ENCODE results near the gene AP2S1. TPM values are rescaled to one million over a fixed set of nuclear protein-coding genes. Genes with fewer than 3 reads are reported as not detected.

The AP2S1 gene
- total and polyA plus RNA-seq, 4 donors: 73.0 to 191 (median 156) TPM

DNA sequence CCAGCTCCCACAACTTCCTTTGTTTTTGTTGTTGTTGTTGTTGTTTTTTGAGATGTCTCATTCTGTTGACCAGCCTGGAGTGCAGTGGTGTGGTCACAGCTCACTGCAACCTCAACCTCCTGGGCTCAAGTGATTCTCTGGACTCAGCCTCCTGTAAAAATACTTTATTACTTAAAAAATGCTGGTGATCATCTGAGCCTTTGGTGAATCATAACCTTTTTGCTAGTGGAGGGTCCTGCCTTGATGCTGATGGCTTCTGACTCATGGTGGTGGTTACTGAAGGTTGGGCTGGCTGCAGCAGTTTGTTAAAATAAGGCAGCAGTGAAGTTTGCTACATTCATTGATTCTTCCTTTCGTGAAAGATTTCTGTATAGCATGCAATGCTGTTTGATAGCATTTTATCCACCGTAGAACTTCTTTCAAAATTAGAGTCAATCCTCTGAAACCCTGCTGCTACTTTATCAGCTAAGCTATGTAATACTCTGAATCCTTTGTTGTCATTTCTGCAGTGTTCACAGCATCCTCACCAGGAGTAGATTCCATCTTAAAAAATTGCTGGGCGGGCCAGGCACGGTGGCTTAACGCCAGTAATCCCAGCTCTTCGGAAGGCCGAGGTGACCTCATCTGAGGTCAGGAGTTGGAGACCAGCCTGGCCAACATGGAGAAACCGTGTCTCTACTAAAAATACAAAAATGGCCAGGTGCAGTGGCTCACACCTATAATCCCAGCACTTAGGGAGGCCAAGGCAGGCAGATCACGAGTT lies 28.1 kb upstream of the AP2S1 start:
- no peak overlapping the region for H3K27ac ChIP-seq (ENCODE audit: low read depth in 1 of 2, low read length in 1 of 2)
- ATAC-seq (ENCODE audit: insufficient read depth, low FRiP score) (no peak), DNase-seq (no peak)
- no peaks in the 10 kb centered on the region for H3K27me3 ChIP-seq (ENCODE audit: control insufficient read depth in 3 of 3, insufficient read depth in 3 of 3, low read length in 2 of 3)
- H3K9me3 ChIP-seq (ENCODE audit: control insufficient read depth in 4 of 4, insufficient read depth in 3 of 4, low read length in 3 of 4): no peaks in the 10 kb centered on the region
- H3K4me1 ChIP-seq (ENCODE audit: control insufficient read depth in 5 of 5, insufficient read depth in 5 of 5, low read length in 5 of 5): peaks cover 1 to 7% (median 5%) of the 10 kb centered on the region in 5 donors
- H3K36me3 ChIP-seq (ENCODE audit: control insufficient read depth in 4 of 4, insufficient read depth in 4 of 4, low read length in 4 of 4): no peaks in the 10 kb centered on the region
- TF ChIP-seq, protein P1, sequence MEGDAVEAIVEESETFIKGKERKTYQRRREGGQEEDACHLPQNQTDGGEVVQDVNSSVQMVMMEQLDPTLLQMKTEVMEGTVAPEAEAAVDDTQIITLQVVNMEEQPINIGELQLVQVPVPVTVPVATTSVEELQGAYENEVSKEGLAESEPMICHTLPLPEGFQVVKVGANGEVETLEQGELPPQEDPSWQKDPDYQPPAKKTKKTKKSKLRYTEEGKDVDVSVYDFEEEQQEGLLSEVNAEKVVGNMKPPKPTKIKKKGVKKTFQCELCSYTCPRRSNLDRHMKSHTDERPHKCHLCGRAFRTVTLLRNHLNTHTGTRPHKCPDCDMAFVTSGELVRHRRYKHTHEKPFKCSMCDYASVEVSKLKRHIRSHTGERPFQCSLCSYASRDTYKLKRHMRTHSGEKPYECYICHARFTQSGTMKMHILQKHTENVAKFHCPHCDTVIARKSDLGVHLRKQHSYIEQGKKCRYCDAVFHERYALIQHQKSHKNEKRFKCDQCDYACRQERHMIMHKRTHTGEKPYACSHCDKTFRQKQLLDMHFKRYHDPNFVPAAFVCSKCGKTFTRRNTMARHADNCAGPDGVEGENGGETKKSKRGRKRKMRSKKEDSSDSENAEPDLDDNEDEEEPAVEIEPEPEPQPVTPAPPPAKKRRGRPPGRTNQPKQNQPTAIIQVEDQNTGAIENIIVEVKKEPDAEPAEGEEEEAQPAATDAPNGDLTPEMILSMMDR (IDR thresholded peaks at IDR 0.05; ENCODE audit: control extremely low read depth, extremely low read depth): no peak
- WGBS, 2 donors: 83 to 90% methylated on average over 9 of the region's 9 CpGs
- H3K4me3 ChIP-seq: no peak overlapping the region
- H3K9ac ChIP-seq (ENCODE audit: insufficient read depth in 1 of 2, low read length in 2 of 2): no peak overlapping the region

DNA sequence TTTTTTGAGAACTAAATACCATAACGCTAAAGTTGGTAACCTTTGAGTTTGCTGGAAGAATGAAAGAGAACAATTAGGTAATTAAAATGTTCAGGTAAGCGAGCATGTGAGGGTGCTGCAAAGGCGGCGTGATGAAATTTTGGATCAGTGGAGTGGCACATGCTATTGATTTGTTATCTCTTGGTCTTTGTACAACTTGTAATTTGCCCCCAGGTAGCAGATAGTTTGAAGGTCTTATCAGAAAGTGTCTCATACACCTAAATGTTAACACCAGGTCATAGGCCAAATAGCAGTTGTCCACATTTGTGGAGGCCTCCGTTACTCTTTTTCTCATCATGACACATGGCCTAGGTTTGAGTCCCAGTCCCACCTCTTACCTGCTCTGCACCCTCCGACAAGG lies 25.0 kb upstream of the AP2S1 start:
- H3K4me1 ChIP-seq (ENCODE audit: control insufficient read depth in 5 of 5, insufficient read depth in 5 of 5, low read length in 5 of 5): peaks cover 0 to 5% (median 0%) of the 10 kb centered on the region in 5 donors
- WGBS, 2 donors: 94 to 97% methylated on average over 6 of the region's 6 CpGs
- no peak overlapping the region for H3K27ac ChIP-seq (ENCODE audit: low read depth in 1 of 2, low read length in 1 of 2)

DNA sequence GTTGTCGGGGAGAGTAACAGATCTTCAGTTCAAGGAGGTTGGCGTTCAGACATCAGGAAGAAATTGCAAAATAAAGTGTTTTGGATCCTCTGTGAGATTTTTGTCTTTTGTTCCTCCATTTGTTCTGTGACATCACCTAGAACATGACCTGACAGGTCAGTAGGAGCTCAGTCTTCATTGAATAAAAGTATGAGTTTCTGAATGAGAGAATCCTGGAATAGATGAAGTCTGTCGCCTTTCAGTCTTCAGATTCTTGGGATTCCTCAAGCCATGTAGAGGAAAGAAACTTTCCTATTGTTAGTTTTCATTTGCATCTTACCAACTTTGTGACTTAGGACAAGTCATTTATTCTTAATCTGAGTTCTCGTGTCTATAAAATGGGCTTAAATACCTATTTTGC lies 24.6 kb upstream of the AP2S1 start:
- Histone ChIP-seq H3K27ac (ENCODE audit: low read depth in 1 of 2, low read length in 1 of 2) (no peak overlapping the region), H3K9ac (ENCODE audit: insufficient read depth in 1 of 2, low read length in 2 of 2) (no peak overlapping the region), H3K9me3 (ENCODE audit: control insufficient read depth in 4 of 4, insufficient read depth in 3 of 4, low read length in 3 of 4) (no peaks in the 10 kb centered on the region), H3K4me3 (no peak overlapping the region), H3K36me3 (ENCODE audit: control insufficient read depth in 4 of 4, insufficient read depth in 4 of 4, low read length in 4 of 4) (peaks cover 0 to 2% (median 0%) of the 10 kb centered on the region in 4 donors), H3K27me3 (ENCODE audit: control insufficient read depth in 3 of 3, insufficient read depth in 3 of 3, low read length in 2 of 3) (no peaks in the 10 kb centered on the region), H3K4me1 (ENCODE audit: control insufficient read depth in 5 of 5, insufficient read depth in 5 of 5, low read length in 5 of 5) (peaks cover 0 to 5% (median 0%) of the 10 kb centered on the region in 5 donors)
- TF ChIP-seq, protein P1 (IDR thresholded peaks at IDR 0.05; ENCODE audit: control extremely low read depth, extremely low read depth): no peak
- whole genome bisulfite sequencing, 2 donors: 78 to 86% methylated on average over 4 of the region's 4 CpGs
- DNase-seq: no peak
- no peak for ATAC-seq (ENCODE audit: insufficient read depth, low FRiP score)

More for the DNA sequence above, 25.0 kb upstream of the AP2S1 start:
- H3K4me3 ChIP-seq: no peak overlapping the region
- H3K9me3 ChIP-seq (ENCODE audit: control insufficient read depth in 4 of 4, insufficient read depth in 3 of 4, low read length in 3 of 4): no peaks in the 10 kb centered on the region
- ATAC-seq (ENCODE audit: insufficient read depth, low FRiP score): no peak
- H3K27me3 ChIP-seq (ENCODE audit: control insufficient read depth in 3 of 3, insufficient read depth in 3 of 3, low read length in 2 of 3): no peaks in the 10 kb centered on the region
- peaks cover 0 to 2% (median 0%) of the 10 kb centered on the region in 4 donors for H3K36me3 ChIP-seq (ENCODE audit: control insufficient read depth in 4 of 4, insufficient read depth in 4 of 4, low read length in 4 of 4)
- H3K9ac ChIP-seq (ENCODE audit: insufficient read depth in 1 of 2, low read length in 2 of 2): no peak overlapping the region
- DNase-seq: no peak
- TF ChIP-seq, protein P1 (IDR thresholded peaks at IDR 0.05; ENCODE audit: control extremely low read depth, extremely low read depth): no peak
